ENCODE data around the gene SLC6A18. TPM values are rescaled to one million over a fixed set of nuclear protein-coding genes. Genes with fewer than 3 reads are reported as not detected.

The SLC6A18 gene
- total and polyA plus RNA-seq, 2 of the 13 experiments (the other 11 are each of a cell fraction or from before 2014, with no cell fraction given): not detected

- TF ChIP-seq ZNF572 (CRISPR knock-in tag; IDR thresholded peaks at IDR 0.05) (no peak), ZNF773 (CRISPR knock-in tag; IDR thresholded peaks at IDR 0.05; ENCODE audit: borderline replicate concordance) (no peak), ZNF354B (CRISPR knock-in tag; IDR thresholded peaks at IDR 0.05) (0 out of 2 replicates have a peak, but pooled peaks have one; percentile 30), BCL6 (CRISPR knock-in tag; IDR thresholded peaks at IDR 0.05) (peak; percentile 94), NR2C2 (CRISPR knock-in tag; IDR thresholded peaks at IDR 0.05; ENCODE audit: borderline replicate concordance) (peak; percentile 67), HIVEP1 (CRISPR knock-in tag; IDR thresholded peaks at IDR 0.05) (no peak), AGO2 (optimal IDR thresholded peaks at IDR 0.05; ENCODE audit: low read depth, low read length) (peak; percentile 30), MEIS2 (CRISPR knock-in tag; IDR thresholded peaks at IDR 0.05) (peak; percentile 94), ZNF407 (CRISPR knock-in tag; IDR thresholded peaks at IDR 0.05; ENCODE audit: not compliant biosample characterization) (no peak), PITX1 (CRISPR knock-in tag; IDR thresholded peaks at IDR 0.05) (peak; percentile 89), ZNF780A (CRISPR knock-in tag; IDR thresholded peaks at IDR 0.05) (no peak), GABPA (IDR thresholded peaks at IDR 0.05; ENCODE audit: low read depth, low read length) (no peak), GABPA (CRISPR knock-in tag; IDR thresholded peaks at IDR 0.05; ENCODE audit: low read depth) (peak; percentile 47; the same call in 1 of the 2 replicates), ZNF205 (CRISPR knock-in tag; IDR thresholded peaks at IDR 0.05) (peak; percentile 70), ZNF496 (CRISPR knock-in tag; IDR thresholded peaks at IDR 0.05; ENCODE audit: insufficient replicate concordance) (no peak), NR1H2 (CRISPR knock-in tag; IDR thresholded peaks at IDR 0.05; ENCODE audit: borderline replicate concordance, low read depth) (no peak), ZGPAT (CRISPR knock-in tag; IDR thresholded peaks at IDR 0.05) (0 out of 2 replicates have a peak, but pooled peaks have one; percentile 60), ZNF883 (CRISPR knock-in tag; IDR thresholded peaks at IDR 0.05; ENCODE audit: not compliant biosample characterization) (no peak), ZNF713 (CRISPR knock-in tag; IDR thresholded peaks at IDR 0.05) (no peak), PAWR (CRISPR knock-in tag; IDR thresholded peaks at IDR 0.05; ENCODE audit: borderline replicate concordance) (no peak)
- TF ChIP-seq, protein P1, sequence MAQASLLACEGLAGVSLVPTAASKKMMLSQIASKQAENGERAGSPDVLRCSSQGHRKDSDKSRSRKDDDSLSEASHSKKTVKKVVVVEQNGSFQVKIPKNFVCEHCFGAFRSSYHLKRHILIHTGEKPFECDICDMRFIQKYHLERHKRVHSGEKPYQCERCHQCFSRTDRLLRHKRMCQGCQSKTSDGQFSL (CRISPR knock-in tag; IDR thresholded peaks at IDR 0.05): no peak
Observed at GRCh38 chr5:1185629-1186350, 39.4 kb upstream of the SLC6A18 start (continued).

Measured in HepG2 (cell line).